ENCODE results near the gene ZNF316.

The ZNF316 gene

DNA sequence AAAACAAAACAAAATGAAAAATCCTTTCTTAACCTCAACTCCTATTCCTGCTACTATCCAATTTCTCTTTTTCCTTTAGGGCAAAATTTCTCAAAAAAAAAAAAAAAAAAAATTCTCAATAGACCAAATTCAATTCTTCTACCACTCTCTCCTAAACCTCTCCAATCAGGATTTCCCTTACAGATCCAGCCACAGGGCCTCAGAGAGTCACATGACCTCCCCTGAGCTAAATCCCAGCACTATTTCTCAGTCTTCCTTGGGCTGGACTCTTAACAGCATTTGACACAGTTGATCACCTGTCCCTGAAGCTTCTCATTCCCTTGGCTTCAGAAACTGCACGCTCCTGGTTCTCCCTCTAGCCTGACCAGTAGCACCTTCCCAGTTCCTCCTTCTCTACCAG, 64.7 kb downstream of the ZNF316 start:
- Histone ChIP-seq H3K9me3 (ENCODE audit: control insufficient read depth, low read length) (peaks cover 75% of the 10 kb centered on the region), H3K27ac (ENCODE audit: low read depth, low read length, severe bottlenecking) (no peak overlapping the region), H3K36me3 (ENCODE audit: control insufficient read depth, insufficient read depth, low read length) (peaks cover 84% of the 10 kb centered on the region), H3K4me3 (ENCODE audit: extremely low read depth, insufficient read depth, low read length, poor library complexity, severe bottlenecking) (no peak overlapping the region), H3K4me1 (ENCODE audit: control insufficient read depth, insufficient read depth, low read length, poor library complexity, severe bottlenecking) (peaks cover 3% of the 10 kb centered on the region)
- WGBS, 2 experiments (ENCODE audit: insufficient coverage in 2 of 2) = 100% methylated on average over 1 of the region's 1 CpG
